Activated CD8-positive, alpha-beta memory T cell treated with anti-CD3 and anti-CD28 coated beads, Interleukin-2, amount 50 U/mL, for 24 hours (primary cell): Measurements from ENCODE around the gene CCDC146.
A peak's percentile ranks its signal among the peaks of the same experiment; 100 is the strongest.
"Not testable (repeated sequence)": the region's sequence is repeated elsewhere in the genome, so short reads cannot be mapped to it uniquely, and the experiment has no call there.

Experiments
- DNase-seq: peaks from one replicate; pipeline ENCODE4 v3.0.0-alpha.2; 2020; ENCODE audit errors: extremely low read depth

The CCDC146 gene

GRCh38 chr7:77246026-77246640 lies 123.7 kb downstream of the CCDC146 start:
- DNase-seq = no peak

GRCh38 chr7:77247206-77247850 lies 124.9 kb downstream of the CCDC146 start:
- DNase-seq = peak; percentile 76

GRCh38 chr7:77248154-77248553 lies 125.7 kb downstream of the CCDC146 start:
- DNase-seq = no peak

- no peak for DNase-seq
These were observed 130.1 kb downstream of the CCDC146 start for GRCh38 chr7:77252506-77252905.

GRCh38 chr7:77253151-77253550 lies 130.7 kb downstream of the CCDC146 start:
- no peak for DNase-seq

GRCh38 chr7:77254429-77254828 lies 132.0 kb downstream of the CCDC146 start:
- no peak for DNase-seq

- no peak for DNase-seq
These were observed 132.5 kb downstream of the CCDC146 start for GRCh38 chr7:77254915-77255314.

GRCh38 chr7:77258014-77258413 lies 135.6 kb downstream of the CCDC146 start:
- no peak for DNase-seq

- DNase-seq = no peak
These were observed 136.2 kb downstream of the CCDC146 start for GRCh38 chr7:77258593-77258992.

- no peak for DNase-seq
These were observed 139.9 kb downstream of the CCDC146 start for GRCh38 chr7:77262316-77262715.

GRCh38 chr7:77265666-77266065 lies 143.3 kb downstream of the CCDC146 start:
- no peak for DNase-seq

- DNase-seq = no peak
These were observed 143.9 kb downstream of the CCDC146 start for GRCh38 chr7:77266291-77266794.

GRCh38 chr7:77269360-77270093 lies 147.1 kb downstream of the CCDC146 start:
- DNase-seq = no peak

GRCh38 chr7:77270094-77270480 lies 147.7 kb downstream of the CCDC146 start:
- DNase-seq = no peak

- no peak for DNase-seq
These were observed 149.4 kb downstream of the CCDC146 start for GRCh38 chr7:77271766-77272165.

- DNase-seq = not testable (repeated sequence)
These were observed 153.2 kb downstream of the CCDC146 start for GRCh38 chr7:77275663-77276062.

GRCh38 chr7:77276120-77276519 lies 153.7 kb downstream of the CCDC146 start:
- DNase-seq = no peak

GRCh38 chr7:77281780-77282478 lies 159.5 kb downstream of the CCDC146 start:
- no peak for DNase-seq

- no peak for DNase-seq
These were observed 160.5 kb downstream of the CCDC146 start for GRCh38 chr7:77282897-77283296.

- no peak for DNase-seq
These were observed 161.6 kb downstream of the CCDC146 start for GRCh38 chr7:77284005-77284404.

GRCh38 chr7:77284616-77285015 lies 162.2 kb downstream of the CCDC146 start:
- DNase-seq = no peak

- no peak for DNase-seq
These were observed 166.4 kb downstream of the CCDC146 start for GRCh38 chr7:77288676-77289320.
